GM21825 (cell line): ENCODE measurements around the gene BMAL1.
A peak's percentile ranks its signal among the peaks of the same experiment; 100 is the strongest.
"Not testable (repeated sequence)": the region's sequence is repeated elsewhere in the genome, so short reads cannot be mapped to it uniquely, and the experiment has no call there.

Experiments
- ATAC-seq: cut with Tn5 transposase; IDR thresholded peaks from one replicate; pipeline ENCODE4 v1.9.1; 2021; ENCODE audit warnings: mild to moderate bottlenecking, moderate library complexity; ENCODE audit not compliant: unreplicated experiment

Gene BMAL1

GRCh38 chr11:13277768-13278608 is at the start of gene BMAL1:
Gene BMAL1, plus strand, starts transcription at chr11:13277790. Its CDS starts 76,519 bp downstream, at chr11:13354309.
- ATAC-seq: peak; percentile 19

DNA sequence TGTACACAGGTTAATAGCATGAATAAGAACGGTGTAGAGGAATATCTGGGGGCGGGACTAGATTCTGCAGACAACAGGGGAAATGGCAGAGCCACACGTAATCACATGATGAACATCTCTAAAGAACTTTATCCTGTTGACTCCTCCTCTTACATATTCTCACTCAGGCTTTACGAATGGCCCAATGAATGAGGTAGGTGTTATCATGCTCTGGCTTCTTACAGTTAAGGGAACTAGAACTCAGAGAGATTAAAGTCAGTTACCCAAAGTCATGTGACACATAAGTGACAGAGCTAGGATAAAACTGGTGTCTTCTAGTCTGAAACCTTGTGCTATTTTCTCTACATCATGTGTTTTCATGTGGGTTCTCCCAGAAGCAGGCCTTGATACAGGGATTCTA is 49.0 kb upstream of the BMAL1 start:
- ATAC-seq: no peak

GRCh38 chr11:13229136-13229535 is 48.5 kb upstream of the BMAL1 start:
- ATAC-seq: no peak

DNA sequence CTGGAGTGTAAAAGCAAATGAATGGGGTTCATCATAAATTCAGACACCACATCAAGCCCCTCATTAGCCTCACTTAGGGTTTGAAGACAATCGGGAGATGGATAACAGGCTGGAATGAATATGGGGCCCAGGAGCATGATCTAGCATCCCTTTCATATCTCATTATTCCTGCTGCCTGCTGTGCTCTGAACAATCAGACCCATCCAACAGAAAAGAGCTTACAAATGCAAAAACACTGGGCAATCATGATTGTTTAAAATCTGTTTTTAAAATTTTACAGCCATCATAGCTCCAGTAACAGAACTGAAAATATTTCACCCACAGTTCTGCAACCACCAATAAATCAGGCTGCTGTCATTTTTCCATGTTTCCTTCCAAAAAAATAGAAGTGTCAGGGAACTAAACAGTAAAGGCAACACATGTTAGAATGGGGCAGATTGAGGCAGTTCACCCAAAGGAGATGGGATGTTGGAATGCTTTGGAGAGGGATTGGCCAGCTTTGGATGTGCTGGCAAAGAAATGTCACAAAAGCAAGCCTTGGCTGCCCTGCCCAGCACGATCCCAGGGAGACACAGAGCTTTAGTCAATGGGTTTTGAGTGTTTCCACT is 47.8 kb upstream of the BMAL1 start:
- no peak for ATAC-seq

DNA sequence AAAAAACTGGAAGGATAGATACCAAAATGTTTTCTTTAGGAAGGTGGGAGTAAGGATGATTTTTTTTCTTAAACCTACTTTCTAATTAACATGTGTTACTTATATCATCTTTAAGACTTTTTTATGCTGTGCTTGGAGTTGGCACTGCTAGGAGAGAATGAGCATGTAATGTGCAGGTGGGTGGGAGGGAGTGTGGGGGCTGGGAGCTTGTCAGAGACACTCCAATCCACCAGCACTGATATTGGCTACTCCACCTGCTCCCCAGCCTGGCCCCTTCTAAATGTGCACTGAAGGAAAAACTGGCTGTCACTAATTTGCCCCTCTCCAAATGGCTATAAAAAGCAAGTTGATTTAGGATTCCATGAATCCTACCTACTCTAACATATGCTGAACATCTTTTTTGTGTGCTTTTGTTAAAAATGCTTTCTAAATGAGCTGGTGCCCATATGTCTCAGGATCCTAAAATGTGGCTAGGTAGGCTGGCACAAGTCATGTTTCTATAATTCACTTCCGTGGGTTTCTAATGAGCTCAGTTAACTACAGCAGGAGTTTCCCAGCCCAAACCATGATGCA is 44.3 kb upstream of the BMAL1 start:
- ATAC-seq: no peak

- no peak for ATAC-seq
Measured at GRCh38 chr11:13235895-13236294, 41.7 kb upstream of the BMAL1 start.

- no peak for ATAC-seq
Measured at GRCh38 chr11:13236626-13237025, 41.0 kb upstream of the BMAL1 start.

- ATAC-seq: no peak
Measured at GRCh38 chr11:13237761-13238160, 39.8 kb upstream of the BMAL1 start.

GRCh38 chr11:13238879-13239514 is 38.6 kb upstream of the BMAL1 start:
- ATAC-seq: no peak

- no peak for ATAC-seq
Measured at GRCh38 chr11:13242564-13242963, 35.0 kb upstream of the BMAL1 start.

- ATAC-seq: no peak
Measured at GRCh38 chr11:13247606-13248296, 29.8 kb upstream of the BMAL1 start.

GRCh38 chr11:13249177-13249576 is 28.4 kb upstream of the BMAL1 start:
- no peak for ATAC-seq

DNA sequence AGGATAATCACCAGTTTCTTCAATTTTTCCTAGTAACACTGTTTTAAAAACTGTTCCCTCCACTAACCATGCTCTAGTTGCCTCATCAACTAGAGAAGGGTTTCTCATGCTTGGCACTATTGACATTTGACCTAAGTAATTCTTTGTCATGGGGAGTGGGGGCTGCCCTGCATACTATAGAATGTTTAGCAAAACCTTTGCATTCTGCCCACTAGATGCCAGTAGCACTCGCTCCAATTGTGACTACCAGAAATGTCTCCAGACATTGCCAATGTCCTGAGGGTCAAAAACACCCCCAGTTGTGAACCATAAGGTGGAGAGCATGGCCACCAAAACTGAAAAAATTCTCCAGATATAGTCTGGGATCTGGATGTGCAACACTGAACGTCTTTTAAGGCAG is 27.6 kb upstream of the BMAL1 start:
- ATAC-seq: no peak

DNA sequence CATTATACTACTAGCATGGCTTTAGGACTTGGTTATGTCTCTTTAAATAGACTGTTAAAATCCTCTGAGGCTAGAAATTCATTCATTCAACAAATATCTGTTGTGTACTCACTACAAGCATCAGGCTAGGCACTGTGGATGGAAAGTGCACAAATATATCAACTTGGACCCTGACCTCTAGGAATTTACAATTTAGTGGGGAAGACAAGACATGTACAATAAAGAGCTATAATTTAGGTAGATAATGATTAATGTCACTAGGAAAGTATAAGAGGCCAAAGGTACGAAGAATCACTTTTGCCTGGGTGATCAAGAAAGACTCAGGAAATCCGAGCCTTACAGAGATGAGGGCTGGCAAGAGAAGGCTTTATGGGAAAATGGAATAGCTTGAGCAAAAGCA is 25.6 kb upstream of the BMAL1 start:
- ATAC-seq: no peak

DNA sequence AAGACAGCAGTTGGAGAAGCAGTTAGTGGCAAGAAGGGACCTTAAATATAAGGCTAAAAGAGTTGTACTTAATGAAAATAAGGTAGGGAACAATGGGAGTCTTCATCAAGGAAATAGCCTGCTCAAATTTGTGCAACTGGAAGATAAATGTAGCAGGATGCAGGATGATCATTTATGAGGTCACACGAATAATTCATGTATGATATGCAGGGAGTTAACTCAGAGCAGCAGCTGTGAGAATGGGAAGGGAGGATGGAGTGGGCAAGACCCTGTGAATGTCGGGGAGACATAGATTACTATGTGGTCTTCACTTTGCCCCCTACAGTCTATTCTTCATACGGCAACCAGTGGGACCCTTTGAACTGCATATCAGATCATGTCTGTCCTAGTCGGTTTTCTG is 25.2 kb upstream of the BMAL1 start:
- ATAC-seq: no peak

DNA sequence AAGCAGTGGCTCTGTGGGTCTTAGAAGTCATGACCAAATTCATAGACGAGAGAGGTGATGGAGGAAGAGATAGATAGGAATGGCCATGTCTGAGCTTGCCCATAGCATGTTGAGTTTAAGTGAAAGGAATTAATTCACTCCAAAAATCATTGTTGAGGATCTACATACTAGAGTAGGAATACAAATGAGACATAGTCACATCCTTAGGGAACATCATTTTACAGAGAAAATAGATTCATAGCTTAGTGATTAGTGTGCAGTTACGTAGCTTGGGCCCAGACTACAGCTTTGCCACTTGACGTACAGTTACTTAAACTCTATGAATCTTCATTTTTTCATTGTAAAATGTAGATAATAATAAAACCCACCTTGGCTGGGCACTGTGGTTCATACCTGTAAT is 21.4 kb upstream of the BMAL1 start:
- no peak for ATAC-seq

DNA sequence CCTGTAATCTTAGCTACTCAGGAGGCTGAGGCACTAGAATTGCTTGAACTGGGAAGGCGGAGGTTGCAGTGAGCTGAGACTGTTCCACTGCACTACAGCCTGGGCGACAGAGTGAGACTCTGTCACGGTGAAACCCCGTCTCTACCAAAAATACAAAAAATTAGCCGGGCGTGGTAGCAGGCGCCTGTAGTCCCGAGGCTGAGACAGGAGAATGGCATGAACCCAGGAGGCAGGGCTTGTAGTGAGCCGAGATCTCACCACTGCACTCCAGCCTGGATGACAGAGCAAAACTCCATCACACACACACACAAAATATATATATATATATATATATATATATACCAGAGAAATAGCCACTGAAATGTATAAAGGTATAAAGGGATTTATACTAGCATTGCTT is 19.5 kb upstream of the BMAL1 start:
- ATAC-seq: not testable (repeated sequence)

DNA sequence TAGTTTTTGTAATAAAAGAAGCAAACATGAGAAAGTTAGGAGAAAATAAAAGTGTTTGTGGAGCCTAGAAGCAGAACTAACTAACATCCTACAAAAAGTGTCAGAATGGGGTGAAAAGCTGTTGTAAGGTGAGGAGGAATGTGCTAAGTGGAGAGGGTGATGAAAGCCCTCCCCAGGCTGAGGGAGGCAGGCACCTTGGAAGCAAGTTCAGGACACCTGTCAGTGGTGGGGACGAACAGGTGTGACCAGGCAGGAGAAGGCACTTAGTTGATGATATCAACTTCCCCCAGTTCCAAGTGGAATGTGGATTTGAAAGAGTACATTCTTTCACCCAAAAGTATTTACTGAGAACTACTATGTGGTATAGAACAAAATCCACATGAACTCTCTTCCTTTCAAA is 18.7 kb upstream of the BMAL1 start:
- no peak for ATAC-seq

DNA sequence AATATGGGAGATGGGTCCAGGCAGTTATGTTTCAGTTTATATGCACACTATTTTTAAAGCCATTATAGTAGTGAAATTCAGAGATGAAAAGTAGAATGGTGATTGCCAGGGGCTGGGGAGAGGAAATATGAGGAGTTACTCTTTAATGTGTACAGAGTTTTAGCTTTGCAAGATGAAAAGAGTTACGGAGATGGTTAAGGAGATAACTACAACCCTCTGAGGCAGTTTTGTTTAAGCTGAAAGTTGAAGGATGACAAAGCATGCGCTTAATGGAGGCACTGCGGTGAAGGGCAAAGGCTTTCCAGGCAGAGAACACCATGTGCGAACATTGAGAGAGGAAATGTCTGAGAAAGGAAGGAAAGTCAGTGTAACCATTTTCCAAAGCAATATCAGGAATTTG is 18.2 kb upstream of the BMAL1 start:
- no peak for ATAC-seq

DNA sequence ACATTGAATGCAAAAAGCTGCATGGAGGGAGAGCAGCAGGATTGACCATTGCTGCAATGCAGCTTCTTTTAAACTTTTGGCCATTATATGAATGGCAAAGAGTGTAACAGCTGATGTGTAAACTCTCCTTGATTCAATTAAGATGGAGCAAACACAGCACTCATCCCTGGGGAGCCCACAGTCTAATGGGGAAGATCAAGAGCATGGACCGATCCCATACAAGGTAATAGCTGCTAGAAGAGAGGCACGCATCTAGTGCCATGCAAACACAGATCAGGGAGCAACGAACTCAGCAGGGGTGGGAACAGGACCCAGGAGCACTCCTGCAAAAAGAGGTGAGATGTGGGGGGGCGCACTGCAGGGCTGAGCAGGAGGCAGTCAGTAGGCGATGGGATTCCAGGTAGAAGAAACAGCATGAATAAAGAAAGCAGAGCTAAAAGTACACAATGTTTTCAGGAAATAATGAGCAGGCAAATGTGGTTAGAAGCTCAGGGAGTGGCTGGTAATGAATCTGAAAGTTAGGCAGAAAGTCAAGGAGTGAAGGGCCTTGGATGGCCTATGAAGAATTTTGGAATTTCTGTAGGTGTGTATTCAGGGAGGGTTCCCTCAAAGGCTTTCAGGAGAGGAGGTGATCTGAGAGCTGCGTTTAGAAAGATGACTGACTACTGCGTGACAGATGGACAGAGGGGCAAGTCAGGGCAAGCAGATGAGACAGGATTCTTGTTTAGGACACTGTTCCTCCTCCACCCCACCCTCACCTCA is 17.2 kb upstream of the BMAL1 start:
- no peak for ATAC-seq
